Caco-2 (cell line): Measurements from ENCODE around the gene JPH3. TPM values are rescaled to one million over a fixed set of nuclear protein-coding genes. Genes with fewer than 3 reads are reported as not detected.

Experiments
- BruUV-seq: library from RNA; stranded (reverse); fragments of 400-500 nt; replicated peaks from 2 replicates; lab custom pipeline; 2021; lab: Mats Ljungman, UMichigan
- CTCF ChIA-PET: fragments of 300-600 bp; sonication (Branson Sonifier 250); formaldehyde crosslinking; loops from one replicate; lab custom pipeline; 2022; ENCODE audit warnings: antibody characterized with exemption; lab: Charles Lee
- POLR2A ChIA-PET: fragments of 300-600 bp; sonication (Branson Sonifier 250); formaldehyde crosslinking; loops from one replicate; lab custom pipeline; 2022; ENCODE audit warnings: antibody characterized with exemption; lab: Charles Lee
- DNase-seq, 2 experiments: peaks; one replicate each; pipeline versions ENCODE4 v3.0.0 to v3.0.0-alpha.2; 2020 to 2022
- H3K27me3 ChIP-seq: replicated peaks from 2 replicates; pipeline ENCODE4 v1.6.0; 2011; ENCODE audit warnings: low read length; ENCODE audit not compliant: control insufficient read depth, insufficient read depth
- H3K36me3 ChIP-seq: 2 replicates; pipeline ENCODE4 v1.5.1; 2011; ENCODE audit warnings: low read length; ENCODE audit not compliant: control insufficient read depth, insufficient read depth
- H3K4me1 ChIP-seq: fragments of 250-450 bp; sonication (Bioruptor Pico); 2 replicates; pipeline ENCODE4 v1.5.1; 2020; ENCODE audit warnings: mild to moderate bottlenecking
- H3K4me3 ChIP-seq: 2 replicates; pipeline ENCODE4 v1.5.1; 2011; ENCODE audit warnings: low read depth, mild to moderate bottlenecking, control low read depth, low read length
- H3K9me3 ChIP-seq: fragments of 250-450 bp; sonication (Bioruptor Pico); 2 replicates; pipeline ENCODE4 v1.5.1; 2020; ENCODE audit warnings: mild to moderate bottlenecking, moderate library complexity
- H3K27ac Mint-ChIP-seq: one replicate; pipeline ENCODE4 v1.8.0; 2022; ENCODE audit warnings: mixed read lengths; ENCODE audit not compliant: unreplicated experiment
- H3K27me3 Mint-ChIP-seq: one replicate; pipeline ENCODE4 v1.8.0; 2022; ENCODE audit warnings: mixed read lengths; ENCODE audit not compliant: insufficient read depth, unreplicated experiment
- H3K36me3 Mint-ChIP-seq: one replicate; pipeline ENCODE4 v1.8.0; 2022; ENCODE audit warnings: mild to moderate bottlenecking, mixed read lengths; ENCODE audit not compliant: insufficient read depth, unreplicated experiment
- H3K4me1 Mint-ChIP-seq: one replicate; pipeline ENCODE4 v1.8.0; 2022; ENCODE audit warnings: low read depth, mixed read lengths; ENCODE audit not compliant: unreplicated experiment
- H3K4me3 Mint-ChIP-seq: one replicate; pipeline ENCODE4 v1.8.0; 2022; ENCODE audit warnings: mild to moderate bottlenecking, moderate library complexity, mixed read lengths; ENCODE audit not compliant: unreplicated experiment
- H3K9me3 Mint-ChIP-seq: one replicate; pipeline ENCODE4 v1.8.0; 2022; ENCODE audit warnings: mixed read lengths; ENCODE audit not compliant: unreplicated experiment
- CTCF ChIP-seq, 2 experiments: fragments of 200-600 bp in 1 of 2; IDR thresholded peaks; 1 replicate in 1 of 2; 2 replicates in 1 of 2; pipeline versions ENCODE4 v1.5.1 to v1.8.0; 2011 to 2022; ENCODE audit warnings: antibody characterized with exemption in 1 of 2, control low read depth in 1 of 2, inconsistent platforms in 1 of 2, low read depth in 1 of 2, low read length in 1 of 2, mild to moderate bottlenecking in 1 of 2, moderate library complexity in 1 of 2; ENCODE audit not compliant: insufficient read depth in 1 of 2, severe bottlenecking in 1 of 2, unreplicated experiment in 1 of 2
- intact Hi-C: fragments of 100-400 bp; cut with micrococcal nuclease; formaldehyde crosslinking; loops from one replicate; pipeline ENCODE4 v1.10.0; 2022; ENCODE audit not compliant: unreplicated experiment
- total RNA-seq: library from RNA; stranded (reverse); gene quantifications from 2 replicates; pipeline ENCODE4 v1.2.3, GENCODE V29; 2022

The JPH3 gene
- total RNA-seq, 1 experiment from 2014 or later = 4.8 TPM

GRCh38 chr16:87740441-87740840 lies 138.1 kb downstream of the JPH3 start:
- Mint-ChIP-seq H3K4me3 (no peak overlapping the region), H3K4me1 (no peaks in the 10 kb centered on the region), H3K36me3 (peaks cover 38% of the 10 kb centered on the region), H3K27me3 (no peaks in the 10 kb centered on the region), H3K9me3 (no peaks in the 10 kb centered on the region), H3K27ac (no peak overlapping the region)
- no TSS peak for BruUV-seq
- Histone ChIP-seq H3K27me3 (no peaks in the 10 kb centered on the region), H3K9me3 (no peaks in the 10 kb centered on the region), H3K4me3 (no peak overlapping the region), H3K4me1 (no peaks in the 10 kb centered on the region), H3K36me3 (peaks cover 3% of the 10 kb centered on the region)
- DNase-seq = no peak
- no peak for TF ChIP-seq CTCF (IDR thresholded peaks at IDR 0.05; ENCODE audit: insufficient read depth in 1 of 2, low read depth in 1 of 2, low read length in 1 of 2, severe bottlenecking in 1 of 2, unreplicated experiment in 1 of 2)
- CTCF ChIA-PET = no interaction called here
- intact Hi-C loops = no loop called here
- POLR2A ChIA-PET = no interaction called here

- TF ChIP-seq CTCF (IDR thresholded peaks at IDR 0.05; ENCODE audit: insufficient read depth in 1 of 2, low read depth in 1 of 2, low read length in 1 of 2, severe bottlenecking in 1 of 2, unreplicated experiment in 1 of 2) = no peak
- no TSS peak for BruUV-seq
- POLR2A ChIA-PET = no interaction called here
- Mint-ChIP-seq H3K36me3 (peaks cover 38% of the 10 kb centered on the region), H3K9me3 (no peaks in the 10 kb centered on the region), H3K27ac (no peak overlapping the region), H3K27me3 (no peaks in the 10 kb centered on the region), H3K4me3 (no peak overlapping the region), H3K4me1 (no peaks in the 10 kb centered on the region)
- DNase-seq = no peak
- intact Hi-C loops = no loop called here
- Histone ChIP-seq H3K27me3 (no peaks in the 10 kb centered on the region), H3K36me3 (peaks cover 5% of the 10 kb centered on the region), H3K9me3 (no peaks in the 10 kb centered on the region), H3K4me1 (no peaks in the 10 kb centered on the region), H3K4me3 (no peak overlapping the region)
- CTCF ChIA-PET = no interaction called here
Measured at GRCh38 chr16:87740909-87741424, 138.7 kb downstream of the JPH3 start.

- Mint-ChIP-seq H3K36me3 (peaks cover 42% of the 10 kb centered on the region), H3K27me3 (no peaks in the 10 kb centered on the region), H3K27ac (no peak overlapping the region), H3K4me3 (no peak overlapping the region), H3K4me1 (no peaks in the 10 kb centered on the region), H3K9me3 (no peaks in the 10 kb centered on the region)
- no peak for DNase-seq
- no peaks in the 10 kb centered on the region for H3K27me3 ChIP-seq
- CTCF ChIA-PET = no interaction called here
- TF ChIP-seq CTCF (IDR thresholded peaks at IDR 0.05; ENCODE audit: insufficient read depth in 1 of 2, low read depth in 1 of 2, low read length in 1 of 2, severe bottlenecking in 1 of 2, unreplicated experiment in 1 of 2) = no peak
- BruUV-seq = no TSS peak
- H3K4me3 ChIP-seq = no peak overlapping the region
- no peaks in the 10 kb centered on the region for H3K4me1 ChIP-seq
- no peaks in the 10 kb centered on the region for H3K9me3 ChIP-seq
- POLR2A ChIA-PET = no interaction called here
- peaks cover 6% of the 10 kb centered on the region for H3K36me3 ChIP-seq
- intact Hi-C loops = no loop called here
Measured at GRCh38 chr16:87741700-87742415, 139.6 kb downstream of the JPH3 start.
